ENCODE data around the gene DEPDC4.

DNA sequence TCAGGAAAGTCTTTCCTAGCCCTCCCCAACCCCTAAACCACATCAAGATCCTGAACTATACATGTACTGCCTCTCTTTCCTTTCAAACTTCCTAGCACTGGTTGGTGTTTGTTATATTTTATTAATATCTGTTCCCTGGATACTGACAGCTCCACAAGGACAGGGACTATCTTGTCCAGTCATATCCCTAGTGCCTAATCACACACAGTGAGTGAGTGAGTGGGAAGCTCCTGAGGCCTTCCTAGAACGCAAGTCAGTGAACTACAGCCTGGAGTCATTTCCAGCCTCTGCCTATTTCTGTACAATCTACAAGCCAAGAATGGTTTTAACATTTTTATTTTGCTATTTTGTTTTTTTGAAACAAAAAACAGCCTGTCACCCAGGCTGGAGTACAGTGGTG is 73.8 kb downstream of the DEPDC4 start:
- TF ChIP-seq, protein P1, sequence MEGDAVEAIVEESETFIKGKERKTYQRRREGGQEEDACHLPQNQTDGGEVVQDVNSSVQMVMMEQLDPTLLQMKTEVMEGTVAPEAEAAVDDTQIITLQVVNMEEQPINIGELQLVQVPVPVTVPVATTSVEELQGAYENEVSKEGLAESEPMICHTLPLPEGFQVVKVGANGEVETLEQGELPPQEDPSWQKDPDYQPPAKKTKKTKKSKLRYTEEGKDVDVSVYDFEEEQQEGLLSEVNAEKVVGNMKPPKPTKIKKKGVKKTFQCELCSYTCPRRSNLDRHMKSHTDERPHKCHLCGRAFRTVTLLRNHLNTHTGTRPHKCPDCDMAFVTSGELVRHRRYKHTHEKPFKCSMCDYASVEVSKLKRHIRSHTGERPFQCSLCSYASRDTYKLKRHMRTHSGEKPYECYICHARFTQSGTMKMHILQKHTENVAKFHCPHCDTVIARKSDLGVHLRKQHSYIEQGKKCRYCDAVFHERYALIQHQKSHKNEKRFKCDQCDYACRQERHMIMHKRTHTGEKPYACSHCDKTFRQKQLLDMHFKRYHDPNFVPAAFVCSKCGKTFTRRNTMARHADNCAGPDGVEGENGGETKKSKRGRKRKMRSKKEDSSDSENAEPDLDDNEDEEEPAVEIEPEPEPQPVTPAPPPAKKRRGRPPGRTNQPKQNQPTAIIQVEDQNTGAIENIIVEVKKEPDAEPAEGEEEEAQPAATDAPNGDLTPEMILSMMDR (IDR thresholded peaks at IDR 0.05; ENCODE audit: low read length), result no peak
- TF ChIP-seq EZH2phosphoT487 (IDR thresholded peaks at IDR 0.05; ENCODE audit: low read length) (no peak), EZH2 (optimal IDR thresholded peaks at IDR 0.05; ENCODE audit: low read depth, low read length) (no peak)

All from MM.1S (cell line).